Panc1 (cell line): Measurements from ENCODE around the gene KIZ. TPM values are rescaled to one million over a fixed set of nuclear protein-coding genes. Genes with fewer than 3 reads are reported as not detected.

Experiments
- ATAC-seq: fragments of 200-7000 bp; cut with Tn5 transposase; 2 replicates; pipeline ENCODE4 v1.9.1; 2020; ENCODE audit warnings: mild to moderate bottlenecking, moderate library complexity
- BruUV-seq: library from RNA; stranded (reverse); fragments of 400-500 nt; replicated peaks from 2 replicates; lab custom pipeline; 2021; lab: Mats Ljungman, UMichigan
- CTCF ChIA-PET: fragments of 300-600 bp; sonication (Branson Sonifier 250); formaldehyde crosslinking; loops from one replicate; lab custom pipeline; 2022; ENCODE audit warnings: antibody characterized with exemption; lab: Charles Lee
- POLR2A ChIA-PET: fragments of 300-600 bp; sonication (Branson Sonifier 250); formaldehyde crosslinking; loops from one replicate; lab custom pipeline; 2022; ENCODE audit warnings: antibody characterized with exemption; lab: Charles Lee
- DNase-seq: peaks from one replicate; pipeline ENCODE4 v3.0.0-alpha.2; 2010; ENCODE audit warnings: low read depth, low spot score
- H3K27ac ChIP-seq: 2 replicates; pipeline ENCODE4 v1.5.1; 2011; ENCODE audit warnings: mild to moderate bottlenecking, low read length, inconsistent platforms
- H3K27me3 ChIP-seq: fragments of 200-500 bp; sonication (Bioruptor generic); 2 replicates; pipeline ENCODE4 v1.6.0; 2014; ENCODE audit warnings: low read length, inconsistent platforms; ENCODE audit not compliant: control insufficient read depth, insufficient read depth
- H3K36me3 ChIP-seq: fragments of 200-500 bp; sonication (Bioruptor generic); 2 replicates; pipeline ENCODE4 v1.5.1; 2014; ENCODE audit warnings: inconsistent platforms, mild to moderate bottlenecking, low read length, moderate library complexity; ENCODE audit not compliant: control insufficient read depth, insufficient read depth
- H3K4me1 ChIP-seq: 2 replicates; pipeline ENCODE4 v1.5.1; 2011; ENCODE audit warnings: inconsistent platforms, mild to moderate bottlenecking, low read length, moderate library complexity; ENCODE audit not compliant: control insufficient read depth, insufficient read depth
- H3K4me3 ChIP-seq, 2 experiments: 2 replicates each; pipeline ENCODE4 v1.5.1; 2011 to 2012; ENCODE audit warnings: low read depth in 2 of 2, low read length in 2 of 2, mild to moderate bottlenecking in 2 of 2, inconsistent platforms in 1 of 2, moderate library complexity in 1 of 2
- H3K9me3 ChIP-seq: fragments of 200-500 bp; sonication (Bioruptor generic); 2 replicates; pipeline ENCODE4 v1.5.1; 2014; ENCODE audit warnings: low read depth, mild to moderate bottlenecking, inconsistent platforms, low read length, moderate library complexity; ENCODE audit not compliant: control insufficient read depth, insufficient read depth
- CTCF ChIP-seq: fragments of 450-650 bp; IDR thresholded peaks from 2 replicates; pipeline ENCODE4 v1.5.1; 2017; ENCODE audit warnings: mild to moderate bottlenecking
- POLR2AphosphoS5 ChIP-seq: IDR thresholded peaks from 2 replicates; pipeline ENCODE4 v1.6.1; 2012; ENCODE audit warnings: mild to moderate bottlenecking, low read depth, low read length, moderate library complexity
- SIN3A ChIP-seq: IDR thresholded peaks from 2 replicates; pipeline ENCODE4 v1.6.1; 2012; ENCODE audit warnings: low read depth, mild to moderate bottlenecking, low read length, moderate library complexity, borderline replicate concordance; ENCODE audit not compliant: insufficient read depth
- TCF7L2 ChIP-seq: IDR thresholded peaks from 2 replicates; pipeline ENCODE4 v1.6.1; 2011; ENCODE audit warnings: mild to moderate bottlenecking, low read depth, low read length, inconsistent platforms
- in situ Hi-C: cut with HindIII; loops from 2 replicates; pipeline ENCODE4 v1.10.0; 2016; ENCODE audit warnings: low sequenced_read_pairs, low pct_unique_long_range_greater_than_20kb
- intact Hi-C: fragments of 100-400 bp; cut with micrococcal nuclease; formaldehyde crosslinking; loops from one replicate; pipeline ENCODE4 v1.10.0; 2022; ENCODE audit not compliant: unreplicated experiment
- total RNA-seq: library from RNA; stranded (reverse); gene quantifications from one replicate; pipeline ENCODE4 v1.2.1, GENCODE V29; 2021; ENCODE audit not compliant: unreplicated experiment
- TF ChIP-seq, protein P1 (sequence below), 2 experiments: IDR thresholded peaks; 2 replicates each; pipeline ENCODE4 v1.6.1; 2011 to 2012; ENCODE audit warnings: low read depth in 2 of 2, control low read depth in 1 of 2, low read length in 1 of 2, mild to moderate bottlenecking in 1 of 2, moderate library complexity in 1 of 2; ENCODE audit not compliant: insufficient read depth in 1 of 2

Gene KIZ
- total RNA-seq, 1 experiment from 2014 or later: 6.5 TPM

DNA sequence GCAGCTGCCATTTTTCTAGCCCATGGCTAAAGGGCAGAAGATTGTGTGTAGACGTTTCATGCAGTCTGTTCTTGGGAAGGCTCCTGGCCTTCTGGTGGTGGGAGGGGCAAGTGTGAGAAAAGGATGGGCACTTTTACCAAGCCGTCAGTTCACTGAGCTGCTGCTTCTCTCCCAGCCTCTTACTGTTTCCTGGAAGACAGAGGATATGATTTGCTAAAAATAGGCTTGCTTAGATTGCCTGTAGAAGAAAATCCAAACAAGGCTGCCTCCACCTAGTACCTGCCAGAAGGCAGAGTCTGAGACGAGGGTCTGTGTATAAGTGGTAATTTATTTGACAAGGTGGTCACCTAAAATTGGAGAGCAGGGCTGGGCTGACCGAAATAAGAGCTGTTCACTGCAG is 7.5 kb downstream of the KIZ start:
- no peaks in the 10 kb centered on the region; the same call in 1 of the 2 replicates for H3K4me1 ChIP-seq
- BruUV-seq: no TSS peak
- POLR2A ChIA-PET: no interaction called here
- H3K4me3 ChIP-seq: no peak overlapping the region
- H3K27ac ChIP-seq: no peak overlapping the region
- H3K36me3 ChIP-seq: no peaks in the 10 kb centered on the region
- no peaks in the 10 kb centered on the region for H3K27me3 ChIP-seq
- TF ChIP-seq CTCF (no peak), TCF7L2 (no peak), POLR2AphosphoS5 (no peak), SIN3A (no peak)
- TF ChIP-seq, protein P1, sequence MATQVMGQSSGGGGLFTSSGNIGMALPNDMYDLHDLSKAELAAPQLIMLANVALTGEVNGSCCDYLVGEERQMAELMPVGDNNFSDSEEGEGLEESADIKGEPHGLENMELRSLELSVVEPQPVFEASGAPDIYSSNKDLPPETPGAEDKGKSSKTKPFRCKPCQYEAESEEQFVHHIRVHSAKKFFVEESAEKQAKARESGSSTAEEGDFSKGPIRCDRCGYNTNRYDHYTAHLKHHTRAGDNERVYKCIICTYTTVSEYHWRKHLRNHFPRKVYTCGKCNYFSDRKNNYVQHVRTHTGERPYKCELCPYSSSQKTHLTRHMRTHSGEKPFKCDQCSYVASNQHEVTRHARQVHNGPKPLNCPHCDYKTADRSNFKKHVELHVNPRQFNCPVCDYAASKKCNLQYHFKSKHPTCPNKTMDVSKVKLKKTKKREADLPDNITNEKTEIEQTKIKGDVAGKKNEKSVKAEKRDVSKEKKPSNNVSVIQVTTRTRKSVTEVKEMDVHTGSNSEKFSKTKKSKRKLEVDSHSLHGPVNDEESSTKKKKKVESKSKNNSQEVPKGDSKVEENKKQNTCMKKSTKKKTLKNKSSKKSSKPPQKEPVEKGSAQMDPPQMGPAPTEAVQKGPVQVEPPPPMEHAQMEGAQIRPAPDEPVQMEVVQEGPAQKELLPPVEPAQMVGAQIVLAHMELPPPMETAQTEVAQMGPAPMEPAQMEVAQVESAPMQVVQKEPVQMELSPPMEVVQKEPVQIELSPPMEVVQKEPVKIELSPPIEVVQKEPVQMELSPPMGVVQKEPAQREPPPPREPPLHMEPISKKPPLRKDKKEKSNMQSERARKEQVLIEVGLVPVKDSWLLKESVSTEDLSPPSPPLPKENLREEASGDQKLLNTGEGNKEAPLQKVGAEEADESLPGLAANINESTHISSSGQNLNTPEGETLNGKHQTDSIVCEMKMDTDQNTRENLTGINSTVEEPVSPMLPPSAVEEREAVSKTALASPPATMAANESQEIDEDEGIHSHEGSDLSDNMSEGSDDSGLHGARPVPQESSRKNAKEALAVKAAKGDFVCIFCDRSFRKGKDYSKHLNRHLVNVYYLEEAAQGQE (IDR thresholded peaks at IDR 0.05; ENCODE audit: insufficient read depth in 1 of 2, low read depth in 2 of 2, low read length in 1 of 2): no peak
- in situ Hi-C loops: no loop called here
- no peak for ATAC-seq
- intact Hi-C loops: no loop called here
- CTCF ChIA-PET: no interaction called here
- no peak for DNase-seq
- H3K9me3 ChIP-seq: no peaks in the 10 kb centered on the region

- in situ Hi-C loops (no loop called here), intact Hi-C loops (no loop called here)
- no peak overlapping the region for H3K4me3 ChIP-seq
- ChIA-PET CTCF (no interaction called here), POLR2A (no interaction called here)
- TF ChIP-seq, protein P1 (IDR thresholded peaks at IDR 0.05; ENCODE audit: insufficient read depth in 1 of 2, low read depth in 2 of 2, low read length in 1 of 2): no peak
- TF ChIP-seq CTCF (no peak), SIN3A (no peak), POLR2AphosphoS5 (no peak), TCF7L2 (no peak)
- no peaks in the 10 kb centered on the region for H3K36me3 ChIP-seq
- H3K9me3 ChIP-seq: no peaks in the 10 kb centered on the region
- no peak for ATAC-seq
- H3K27me3 ChIP-seq: no peaks in the 10 kb centered on the region
- DNase-seq: no peak
- no peaks in the 10 kb centered on the region for H3K4me1 ChIP-seq
- BruUV-seq: no TSS peak
- no peak overlapping the region for H3K27ac ChIP-seq
Observed at GRCh38 chr20:21133917-21134622, 8.2 kb downstream of the KIZ start.
